ENCODE results near the gene PRRT3. TPM values are rescaled to one million over a fixed set of nuclear protein-coding genes. Genes with fewer than 3 reads are reported as not detected.

The PRRT3 gene
- total and polyA plus RNA-seq, 2 of the 13 experiments (the other 11 are each of a cell fraction or from before 2014, with no cell fraction given): 0.22 to 0.44 TPM

DNA sequence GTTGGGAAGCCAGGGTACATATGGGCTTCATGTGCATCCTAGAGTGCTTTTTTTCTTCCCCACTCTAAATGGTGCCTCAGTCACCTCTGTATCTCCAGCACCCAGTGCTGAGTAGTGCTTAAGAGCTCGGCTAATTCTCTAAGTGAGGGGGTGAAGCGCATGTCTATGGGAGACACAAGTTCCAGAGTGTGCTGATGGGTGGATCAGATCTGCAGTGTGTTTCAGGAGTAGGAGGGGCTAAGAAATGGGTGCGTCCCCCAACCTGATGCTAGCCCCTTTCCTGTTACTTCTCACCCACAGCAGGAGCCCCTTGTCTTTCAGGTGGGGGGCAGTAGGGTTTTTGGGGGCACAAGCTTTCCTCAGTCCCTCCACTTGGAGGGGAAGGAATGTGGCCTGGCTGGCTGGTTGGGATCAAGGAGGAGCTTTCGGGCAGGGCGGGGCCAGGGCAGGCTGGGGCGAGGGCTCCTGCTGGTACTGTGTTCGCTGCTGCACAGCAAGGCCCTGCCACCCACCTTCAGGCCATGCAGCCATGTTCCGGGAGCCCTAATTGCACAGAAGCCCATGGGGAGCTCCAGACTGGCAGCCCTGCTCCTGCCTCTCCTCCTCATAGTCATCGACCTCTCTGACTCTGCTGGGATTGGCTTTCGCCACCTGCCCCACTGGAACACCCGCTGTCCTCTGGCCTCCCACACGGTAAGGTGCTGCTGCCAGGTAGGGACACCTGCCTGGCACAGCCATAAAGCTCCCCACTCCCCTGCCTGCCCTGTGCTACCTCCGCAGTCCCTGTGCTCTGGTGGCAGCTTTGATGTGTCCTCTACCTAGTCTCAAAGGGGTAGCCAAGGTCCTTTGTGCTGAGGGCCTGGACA lies 49.6 kb downstream of the PRRT3 start, which contains the start of gene IL17RE (continued):
- TF ChIP-seq, protein P1, sequence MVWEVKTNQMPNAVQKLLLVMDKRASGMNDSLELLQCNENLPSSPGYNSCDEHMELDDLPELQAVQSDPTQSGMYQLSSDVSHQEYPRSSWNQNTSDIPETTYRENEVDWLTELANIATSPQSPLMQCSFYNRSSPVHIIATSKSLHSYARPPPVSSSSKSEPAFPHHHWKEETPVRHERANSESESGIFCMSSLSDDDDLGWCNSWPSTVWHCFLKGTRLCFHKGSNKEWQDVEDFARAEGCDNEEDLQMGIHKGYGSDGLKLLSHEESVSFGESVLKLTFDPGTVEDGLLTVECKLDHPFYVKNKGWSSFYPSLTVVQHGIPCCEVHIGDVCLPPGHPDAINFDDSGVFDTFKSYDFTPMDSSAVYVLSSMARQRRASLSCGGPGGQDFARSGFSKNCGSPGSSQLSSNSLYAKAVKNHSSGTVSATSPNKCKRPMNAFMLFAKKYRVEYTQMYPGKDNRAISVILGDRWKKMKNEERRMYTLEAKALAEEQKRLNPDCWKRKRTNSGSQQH (CRISPR knock-in tag; IDR thresholded peaks at IDR 0.05; ENCODE audit: low read depth): no peak
- TF ChIP-seq MXI1 (IDR thresholded peaks at IDR 0.05; ENCODE audit: borderline replicate concordance, low read depth, low read length) (no peak), EEA1 (CRISPR knock-in tag; IDR thresholded peaks at IDR 0.05; ENCODE audit: borderline replicate concordance) (no peak), KAT2B (IDR thresholded peaks at IDR 0.05; ENCODE audit: borderline replicate concordance, low read depth, low read length) (no peak), CHD4 (IDR thresholded peaks at IDR 0.05; ENCODE audit: borderline replicate concordance, low read length) (no peak), ZNF598 (CRISPR knock-in tag; IDR thresholded peaks at IDR 0.05; ENCODE audit: borderline replicate concordance) (no peak), ZNF556 (CRISPR knock-in tag; IDR thresholded peaks at IDR 0.05; ENCODE audit: borderline replicate concordance) (no peak; the same call in 1 of the 2 replicates), ZNF235 (CRISPR knock-in tag; IDR thresholded peaks at IDR 0.05; ENCODE audit: borderline replicate concordance) (no peak), ATF1 (CRISPR knock-in tag; IDR thresholded peaks at IDR 0.05) (no peak), NFE2 (CRISPR knock-in tag; IDR thresholded peaks at IDR 0.05) (no peak), PCBP1 (IDR thresholded peaks at IDR 0.05; ENCODE audit: borderline replicate concordance, low read depth, low read length) (no peak), YY1 (IDR thresholded peaks at IDR 0.05; ENCODE audit: insufficient read depth, insufficient replicate concordance, low read depth, low read length) (peak; percentile 75), POLR2G (IDR thresholded peaks at IDR 0.05; ENCODE audit: low read depth, low read length) (peak; percentile 73), ARHGAP35 (CRISPR knock-in tag; IDR thresholded peaks at IDR 0.05; ENCODE audit: borderline replicate concordance) (0 out of 2 replicates have a peak, but pooled peaks have one; percentile 25), ZNF253 (CRISPR knock-in tag; IDR thresholded peaks at IDR 0.05; ENCODE audit: borderline replicate concordance) (no peak), HOXA7 (CRISPR knock-in tag; IDR thresholded peaks at IDR 0.05) (no peak), RELA (CRISPR knock-in tag; IDR thresholded peaks at IDR 0.05) (no peak), ZSCAN30 (CRISPR knock-in tag; IDR thresholded peaks at IDR 0.05) (no peak), ZFP1 (CRISPR knock-in tag; IDR thresholded peaks at IDR 0.05) (no peak), ZNF790 (CRISPR knock-in tag; IDR thresholded peaks at IDR 0.05; ENCODE audit: borderline replicate concordance) (no peak)
- TF ChIP-seq, protein P2, sequence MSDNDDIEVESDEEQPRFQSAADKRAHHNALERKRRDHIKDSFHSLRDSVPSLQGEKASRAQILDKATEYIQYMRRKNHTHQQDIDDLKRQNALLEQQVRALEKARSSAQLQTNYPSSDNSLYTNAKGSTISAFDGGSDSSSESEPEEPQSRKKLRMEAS (IDR thresholded peaks at IDR 0.05): no peak; the same call in 1 of the 2 replicates
- TF ChIP-seq, protein P3, sequence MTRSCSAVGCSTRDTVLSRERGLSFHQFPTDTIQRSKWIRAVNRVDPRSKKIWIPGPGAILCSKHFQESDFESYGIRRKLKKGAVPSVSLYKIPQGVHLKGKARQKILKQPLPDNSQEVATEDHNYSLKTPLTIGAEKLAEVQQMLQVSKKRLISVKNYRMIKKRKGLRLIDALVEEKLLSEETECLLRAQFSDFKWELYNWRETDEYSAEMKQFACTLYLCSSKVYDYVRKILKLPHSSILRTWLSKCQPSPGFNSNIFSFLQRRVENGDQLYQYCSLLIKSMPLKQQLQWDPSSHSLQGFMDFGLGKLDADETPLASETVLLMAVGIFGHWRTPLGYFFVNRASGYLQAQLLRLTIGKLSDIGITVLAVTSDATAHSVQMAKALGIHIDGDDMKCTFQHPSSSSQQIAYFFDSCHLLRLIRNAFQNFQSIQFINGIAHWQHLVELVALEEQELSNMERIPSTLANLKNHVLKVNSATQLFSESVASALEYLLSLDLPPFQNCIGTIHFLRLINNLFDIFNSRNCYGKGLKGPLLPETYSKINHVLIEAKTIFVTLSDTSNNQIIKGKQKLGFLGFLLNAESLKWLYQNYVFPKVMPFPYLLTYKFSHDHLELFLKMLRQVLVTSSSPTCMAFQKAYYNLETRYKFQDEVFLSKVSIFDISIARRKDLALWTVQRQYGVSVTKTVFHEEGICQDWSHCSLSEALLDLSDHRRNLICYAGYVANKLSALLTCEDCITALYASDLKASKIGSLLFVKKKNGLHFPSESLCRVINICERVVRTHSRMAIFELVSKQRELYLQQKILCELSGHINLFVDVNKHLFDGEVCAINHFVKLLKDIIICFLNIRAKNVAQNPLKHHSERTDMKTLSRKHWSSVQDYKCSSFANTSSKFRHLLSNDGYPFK (CRISPR knock-in tag; IDR thresholded peaks at IDR 0.05; ENCODE audit: borderline replicate concordance): 0 out of 2 replicates have a peak, but pooled peaks have one; percentile 38

Data from HepG2 (cell line).